Brain microvascular endothelial cell (primary cell): Measurements from ENCODE around the gene GJA3.

Experiments
- DNase-seq: peaks from one replicate; pipeline ENCODE4 v3.0.0-alpha.2; 2020
- H3K27ac ChIP-seq: fragments of 250-450 bp; sonication (Bioruptor Pico); 2 replicates; pipeline ENCODE4 v1.5.1; 2020; ENCODE audit warnings: mild to moderate bottlenecking, moderate library complexity
- H3K27me3 ChIP-seq: fragments of 250-450 bp; sonication (Bioruptor Pico); replicated peaks from 2 replicates; pipeline ENCODE4 v1.5.1; 2020; ENCODE audit warnings: mild to moderate bottlenecking
- H3K36me3 ChIP-seq: fragments of 250-450 bp; sonication (Bioruptor Pico); replicated peaks from 2 replicates; pipeline ENCODE4 v1.5.1; 2020; ENCODE audit warnings: mild to moderate bottlenecking
- H3K4me3 ChIP-seq: 2 replicates; pipeline ENCODE4 v1.5.1; 2011; ENCODE audit warnings: low read depth, mild to moderate bottlenecking, control low read depth, low read length, moderate library complexity
- CTCF ChIP-seq: IDR thresholded peaks from 2 replicates; pipeline ENCODE4 v1.5.1; 2011; ENCODE audit warnings: low read depth, mild to moderate bottlenecking, moderate library complexity, low read length, control low read depth, inconsistent platforms; ENCODE audit errors: missing control alignments
- in situ Hi-C: cut with HindIII; loops from 2 replicates; pipeline ENCODE4 v1.10.0; 2017; ENCODE audit warnings: low sequenced_read_pairs, low pct_ligation_motif_present

GJA3 gene

GRCh38 chr13:20119960-20120359, 40.9 kb downstream of the GJA3 start:
- H3K27ac ChIP-seq, result no peak overlapping the region
- no peaks in the 10 kb centered on the region for H3K36me3 ChIP-seq
- DNase-seq, result no peak
- no peak overlapping the region for H3K4me3 ChIP-seq
- in situ Hi-C loops, result no loop called here
- TF ChIP-seq CTCF, result no peak
- H3K27me3 ChIP-seq, result no peaks in the 10 kb centered on the region

- in situ Hi-C loops, result no loop called here
- peak overlapping the region; percentile 62 for H3K4me3 ChIP-seq
- H3K36me3 ChIP-seq, result no peaks in the 10 kb centered on the region
- H3K27ac ChIP-seq, result no peak overlapping the region
- DNase-seq, result no peak
- peak; percentile 10 for TF ChIP-seq CTCF
- no peaks in the 10 kb centered on the region for H3K27me3 ChIP-seq
Observed at GRCh38 chr13:20118268-20119140, 42.3 kb downstream of the GJA3 start.

DNA sequence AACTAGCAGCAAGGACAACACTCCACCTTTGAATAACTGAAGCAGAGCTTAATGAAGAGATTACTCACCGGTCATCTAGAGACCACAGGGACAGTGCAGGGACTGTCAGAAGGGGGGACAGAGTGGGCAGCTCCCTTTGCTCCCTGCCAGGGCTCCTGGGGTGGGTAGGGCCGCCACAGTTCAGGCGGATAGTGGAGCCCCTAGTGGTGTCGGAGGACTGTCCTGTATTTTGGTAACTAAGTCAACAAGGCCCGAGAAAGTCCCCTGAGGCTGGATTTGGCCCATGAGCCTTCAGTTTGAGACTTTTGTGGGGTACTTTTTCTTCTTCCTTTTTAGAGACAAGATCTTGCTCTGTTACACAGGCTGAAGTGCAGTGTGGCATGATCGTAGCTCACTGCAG, 44.6 kb downstream of the GJA3 start:
- TF ChIP-seq CTCF, result no peak
- no peak for DNase-seq
- no peaks in the 10 kb centered on the region for H3K27me3 ChIP-seq
- in situ Hi-C loops, result no loop called here
- H3K4me3 ChIP-seq, result no peak overlapping the region
- H3K27ac ChIP-seq, result no peak overlapping the region
- H3K36me3 ChIP-seq, result no peaks in the 10 kb centered on the region

- Histone ChIP-seq H3K36me3 (no peaks in the 10 kb centered on the region), H3K4me3 (no peak overlapping the region), H3K27me3 (no peaks in the 10 kb centered on the region), H3K27ac (no peak overlapping the region)
- no peak for DNase-seq
- in situ Hi-C loops, result no loop called here
- TF ChIP-seq CTCF, result no peak
Observed at GRCh38 chr13:20114066-20114610, 46.7 kb downstream of the GJA3 start.

DNA sequence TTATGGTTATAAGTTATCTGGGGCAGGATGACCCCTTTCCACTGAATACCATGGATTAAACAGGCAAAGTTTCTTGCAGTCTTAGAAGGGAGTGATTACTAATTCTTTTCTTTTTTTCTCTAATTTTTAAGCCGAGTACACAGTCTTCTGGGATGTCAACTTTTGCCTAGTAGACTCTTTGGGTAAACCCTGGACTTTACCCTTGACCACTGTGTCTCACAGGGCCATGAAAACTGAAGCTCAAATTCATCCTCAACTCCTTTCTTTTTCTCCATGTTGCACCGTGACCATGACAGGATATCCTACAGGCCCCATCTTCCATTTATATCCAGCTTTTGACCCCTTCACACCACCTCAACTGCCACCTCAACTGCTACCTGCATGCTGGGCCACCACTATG, 51.8 kb downstream of the GJA3 start:
- no peak for TF ChIP-seq CTCF
- in situ Hi-C loops, result no loop called here
- H3K36me3 ChIP-seq, result no peaks in the 10 kb centered on the region

More for the DNA sequence above, 51.8 kb downstream of the GJA3 start:
- Histone ChIP-seq H3K27me3 (peaks cover 4% of the 10 kb centered on the region), H3K27ac (no peak overlapping the region), H3K4me3 (no peak overlapping the region)
- DNase-seq, result no peak
